T-helper 2 cell (primary cell): ENCODE results near the gene VTCN1.
"Not testable (repeated sequence)": the region's sequence is repeated elsewhere in the genome, so short reads cannot be mapped to it uniquely, and the experiment has no call there.

Experiments used
- DNase-seq, 5 experiments: peaks; one replicate each; pipeline versions ENCODE4 v3.0.0 to v3.0.0-alpha.2; 2012 to 2022

The VTCN1 gene

GRCh38 chr1:117121589-117122329 is 89.0 kb downstream of the VTCN1 start, which contains the start of gene TRIM45:
Gene TRIM45 (minus strand): TSS chr1:117121749. CDS start chr1:117121201, 548 bp downstream.
- DNase-seq: peak; percentile 54 to 90 (median 70)

GRCh38 chr1:117120774-117121588 is 89.7 kb downstream of the VTCN1 start:
- no peak for DNase-seq

- DNase-seq: not testable (repeated sequence)
Observed at GRCh38 chr1:117119144-117119543, 91.6 kb downstream of the VTCN1 start.

GRCh38 chr1:117118137-117118536 is 92.6 kb downstream of the VTCN1 start:
- no peak for DNase-seq

- no peak for DNase-seq
Observed at GRCh38 chr1:117117697-117118096, 93.0 kb downstream of the VTCN1 start.

- DNase-seq: no peak
Observed at GRCh38 chr1:117116784-117117130, 94.0 kb downstream of the VTCN1 start.

- no peak for DNase-seq
Observed at GRCh38 chr1:117116090-117116783, 94.5 kb downstream of the VTCN1 start.

GRCh38 chr1:117114877-117115276 is 95.8 kb downstream of the VTCN1 start:
- DNase-seq: no peak

GRCh38 chr1:117113199-117113598 is 97.5 kb downstream of the VTCN1 start:
- no peak for DNase-seq

GRCh38 chr1:117112047-117112717 is 98.5 kb downstream of the VTCN1 start:
- DNase-seq: no peak

- no peak for DNase-seq
Observed at GRCh38 chr1:117110774-117111173, 100.0 kb downstream of the VTCN1 start.

- no peak for DNase-seq
Observed at GRCh38 chr1:117107364-117107763, 103.4 kb downstream of the VTCN1 start.

- no peak for DNase-seq
Observed at GRCh38 chr1:117106478-117106877, 104.2 kb downstream of the VTCN1 start.

GRCh38 chr1:117105722-117106121 is 105.0 kb downstream of the VTCN1 start:
- no peak for DNase-seq

GRCh38 chr1:117104986-117105385 is 105.7 kb downstream of the VTCN1 start:
- DNase-seq: no peak

GRCh38 chr1:117101858-117102257 is 108.9 kb downstream of the VTCN1 start:
- not testable (repeated sequence) for DNase-seq

GRCh38 chr1:117101334-117101733 is 109.4 kb downstream of the VTCN1 start:
- no peak for DNase-seq

- DNase-seq: no peak
Observed at GRCh38 chr1:117098287-117098890, 112.3 kb downstream of the VTCN1 start.

GRCh38 chr1:117097443-117097842 is 113.3 kb downstream of the VTCN1 start:
- no peak for DNase-seq

GRCh38 chr1:117096951-117097408 is 113.7 kb downstream of the VTCN1 start:
- no peak for DNase-seq

GRCh38 chr1:117094841-117095604 is 115.7 kb downstream of the VTCN1 start:
- DNase-seq: no peak
